ENCODE results near the gene MUC5AC. TPM values are rescaled to one million over a fixed set of nuclear protein-coding genes. Genes with fewer than 3 reads are reported as not detected.
A peak's percentile ranks its signal among the peaks of the same experiment; 100 is the strongest.

MUC5AC gene
- total RNA-seq, 1 experiment from 2014 or later = under 0.01 TPM

- no peak for TF ChIP-seq ZNF671 (CRISPR knock-in tag; IDR thresholded peaks at IDR 0.05)
- no peak for TF ChIP-seq FOXJ3 (CRISPR knock-in tag; IDR thresholded peaks at IDR 0.05; ENCODE audit: borderline replicate concordance)
- TF ChIP-seq ZNF121 (CRISPR knock-in tag; IDR thresholded peaks at IDR 0.05) = no peak
- TF ChIP-seq TEAD1 (CRISPR knock-in tag; IDR thresholded peaks at IDR 0.05) = peak; percentile 86
- TF ChIP-seq ATF3 (CRISPR knock-in tag; conservative IDR thresholded peaks at IDR 0.05) = no peak
- TF ChIP-seq, protein P1, sequence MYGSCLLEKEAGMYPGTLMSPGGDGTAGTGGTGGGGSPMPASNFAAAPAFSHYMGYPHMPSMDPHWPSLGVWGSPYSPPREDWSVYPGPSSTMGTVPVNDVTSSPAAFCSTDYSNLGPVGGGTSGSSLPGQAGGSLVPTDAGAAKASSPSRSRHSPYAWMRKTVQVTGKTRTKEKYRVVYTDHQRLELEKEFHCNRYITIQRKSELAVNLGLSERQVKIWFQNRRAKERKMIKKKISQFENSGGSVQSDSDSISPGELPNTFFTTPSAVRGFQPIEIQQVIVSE (CRISPR knock-in tag; IDR thresholded peaks at IDR 0.05; ENCODE audit: borderline replicate concordance) = no peak
- TF ChIP-seq ZBTB21 (CRISPR knock-in tag; IDR thresholded peaks at IDR 0.05; ENCODE audit: borderline replicate concordance) = peak; percentile 81
- TF ChIP-seq, protein P2, sequence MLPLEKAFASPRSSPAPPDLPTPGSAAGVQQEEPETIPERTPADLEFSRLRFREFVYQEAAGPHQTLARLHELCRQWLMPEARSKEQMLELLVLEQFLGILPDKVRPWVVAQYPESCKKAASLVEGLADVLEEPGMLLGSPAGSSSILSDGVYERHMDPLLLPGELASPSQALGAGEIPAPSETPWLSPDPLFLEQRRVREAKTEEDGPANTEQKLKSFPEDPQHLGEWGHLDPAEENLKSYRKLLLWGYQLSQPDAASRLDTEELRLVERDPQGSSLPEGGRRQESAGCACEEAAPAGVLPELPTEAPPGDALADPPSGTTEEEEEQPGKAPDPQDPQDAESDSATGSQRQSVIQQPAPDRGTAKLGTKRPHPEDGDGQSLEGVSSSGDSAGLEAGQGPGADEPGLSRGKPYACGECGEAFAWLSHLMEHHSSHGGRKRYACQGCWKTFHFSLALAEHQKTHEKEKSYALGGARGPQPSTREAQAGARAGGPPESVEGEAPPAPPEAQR (CRISPR knock-in tag; IDR thresholded peaks at IDR 0.05) = no peak
- TF ChIP-seq JUN (CRISPR knock-in tag; IDR thresholded peaks at IDR 0.05) = peak; percentile 67; the same call in 1 of the 2 replicates
- no peak for TF ChIP-seq ELF4 (CRISPR knock-in tag; IDR thresholded peaks at IDR 0.05; ENCODE audit: low read depth)
- 0 out of 2 replicates have a peak, but pooled peaks have one; percentile 24 for TF ChIP-seq MYBL2 (CRISPR knock-in tag; IDR thresholded peaks at IDR 0.05)
- TF ChIP-seq PRRX2 (CRISPR knock-in tag; IDR thresholded peaks at IDR 0.05) = no peak
- no peak for TF ChIP-seq ESRRA (CRISPR knock-in tag; IDR thresholded peaks at IDR 0.05; ENCODE audit: borderline replicate concordance)
- TF ChIP-seq CREB1 (CRISPR knock-in tag; IDR thresholded peaks at IDR 0.05) = peak; percentile 64; the same call in 1 of the 2 replicates
- TF ChIP-seq, protein P3, sequence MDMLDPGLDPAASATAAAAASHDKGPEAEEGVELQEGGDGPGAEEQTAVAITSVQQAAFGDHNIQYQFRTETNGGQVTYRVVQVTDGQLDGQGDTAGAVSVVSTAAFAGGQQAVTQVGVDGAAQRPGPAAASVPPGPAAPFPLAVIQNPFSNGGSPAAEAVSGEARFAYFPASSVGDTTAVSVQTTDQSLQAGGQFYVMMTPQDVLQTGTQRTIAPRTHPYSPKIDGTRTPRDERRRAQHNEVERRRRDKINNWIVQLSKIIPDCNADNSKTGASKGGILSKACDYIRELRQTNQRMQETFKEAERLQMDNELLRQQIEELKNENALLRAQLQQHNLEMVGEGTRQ (CRISPR knock-in tag; IDR thresholded peaks at IDR 0.05) = no peak
- TF ChIP-seq ZNF532 (CRISPR knock-in tag; IDR thresholded peaks at IDR 0.05; ENCODE audit: borderline replicate concordance) = no peak
- TF ChIP-seq ZNF512 (CRISPR knock-in tag; IDR thresholded peaks at IDR 0.05; ENCODE audit: borderline replicate concordance) = no peak
- no peak for TF ChIP-seq GTF2I (CRISPR knock-in tag; conservative IDR thresholded peaks at IDR 0.05)
- 0 out of 2 replicates have a peak, but pooled peaks have one; percentile 37 for TF ChIP-seq KAT7 (CRISPR knock-in tag; IDR thresholded peaks at IDR 0.05; ENCODE audit: borderline replicate concordance)
- TF ChIP-seq USF1 (CRISPR knock-in tag; IDR thresholded peaks at IDR 0.05) = no peak
- no peak for TF ChIP-seq ZNF416 (CRISPR knock-in tag; IDR thresholded peaks at IDR 0.05)
- TF ChIP-seq, protein P4, sequence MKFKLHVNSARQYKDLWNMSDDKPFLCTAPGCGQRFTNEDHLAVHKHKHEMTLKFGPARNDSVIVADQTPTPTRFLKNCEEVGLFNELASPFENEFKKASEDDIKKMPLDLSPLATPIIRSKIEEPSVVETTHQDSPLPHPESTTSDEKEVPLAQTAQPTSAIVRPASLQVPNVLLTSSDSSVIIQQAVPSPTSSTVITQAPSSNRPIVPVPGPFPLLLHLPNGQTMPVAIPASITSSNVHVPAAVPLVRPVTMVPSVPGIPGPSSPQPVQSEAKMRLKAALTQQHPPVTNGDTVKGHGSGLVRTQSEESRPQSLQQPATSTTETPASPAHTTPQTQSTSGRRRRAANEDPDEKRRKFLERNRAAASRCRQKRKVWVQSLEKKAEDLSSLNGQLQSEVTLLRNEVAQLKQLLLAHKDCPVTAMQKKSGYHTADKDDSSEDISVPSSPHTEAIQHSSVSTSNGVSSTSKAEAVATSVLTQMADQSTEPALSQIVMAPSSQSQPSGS (CRISPR knock-in tag; IDR thresholded peaks at IDR 0.05; ENCODE audit: borderline replicate concordance, low read depth) = no peak
- no peak for TF ChIP-seq OVOL2 (CRISPR knock-in tag; IDR thresholded peaks at IDR 0.05; ENCODE audit: borderline replicate concordance)
- TF ChIP-seq NFATC4 (CRISPR knock-in tag; IDR thresholded peaks at IDR 0.05) = no peak
- TF ChIP-seq EMX1 (CRISPR knock-in tag; IDR thresholded peaks at IDR 0.05) = no peak
- TF ChIP-seq, protein P5, sequence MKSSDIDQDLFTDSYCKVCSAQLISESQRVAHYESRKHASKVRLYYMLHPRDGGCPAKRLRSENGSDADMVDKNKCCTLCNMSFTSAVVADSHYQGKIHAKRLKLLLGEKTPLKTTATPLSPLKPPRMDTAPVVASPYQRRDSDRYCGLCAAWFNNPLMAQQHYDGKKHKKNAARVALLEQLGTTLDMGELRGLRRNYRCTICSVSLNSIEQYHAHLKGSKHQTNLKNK (CRISPR knock-in tag; IDR thresholded peaks at IDR 0.05) = no peak
- TF ChIP-seq SP1 (CRISPR knock-in tag; conservative IDR thresholded peaks at IDR 0.05) = 0 out of 2 replicates have a peak, but pooled peaks have one; percentile 15
These were observed 81.2 kb downstream of the MUC5AC start (continued) for GRCh38 chr11:1238767-1239595.
